Measurements from ENCODE around the gene ADARB1. TPM values are rescaled to one million over a fixed set of nuclear protein-coding genes. Genes with fewer than 3 reads are reported as not detected.

Gene ADARB1
- polyA plus RNA-seq, 3 donors = 0.40 to 2.6 (median 1.0) TPM

GRCh38 chr21:45035477-45035848, 38.9 kb upstream of the ADARB1 start:
- H3K79me2 ChIP-seq (ENCODE audit: insufficient read depth, low read length) = no peaks in the 10 kb centered on the region
- H3K27me3 Mint-ChIP-seq (ENCODE audit: low read depth in 3 of 3) = peaks cover 0 to 12% (median 11%) of the 10 kb centered on the region in 3 donors
- no peak overlapping the region for H3K4me3 Mint-ChIP-seq
- DNase-seq = no peak
- H4K20me1 ChIP-seq (ENCODE audit: insufficient read depth, low read length) = no peaks in the 10 kb centered on the region
- intact Hi-C loops (cut with micrococcal nuclease) = no loop called here
- H3K9ac ChIP-seq (ENCODE audit: insufficient read depth, low read length, poor library complexity, severe bottlenecking) = no peak overlapping the region
- no peak for TF ChIP-seq CTCF (IDR thresholded peaks at IDR 0.05)
- no peaks in the 10 kb centered on the region for H3K36me3 Mint-ChIP-seq
- H3K27me3 ChIP-seq (ENCODE audit: control insufficient read depth in 2 of 2, insufficient read depth in 2 of 2, low read length in 2 of 2) = peaks cover 0 to 4% of the 10 kb centered on the region in 2 donors
- no peaks in the 10 kb centered on the region for H3K36me3 ChIP-seq (replicated peaks in 1 of 2; ENCODE audit: control insufficient read depth in 1 of 2, insufficient read depth in 2 of 2, low read length in 2 of 2)
- peaks cover 9 to 11% of the 10 kb centered on the region in 2 donors for H3K9me3 ChIP-seq (replicated peaks in 1 of 2; ENCODE audit: control insufficient read depth in 1 of 2, insufficient read depth in 1 of 2, low read length in 2 of 2)
- peaks cover 23 to 26% of the 10 kb centered on the region in 2 donors for H3K4me1 ChIP-seq (ENCODE audit: control insufficient read depth in 1 of 2, insufficient read depth in 2 of 2, low read length in 2 of 2)
- WGBS (ENCODE audit: insufficient coverage) = 92% methylated on average over 5 of the region's 8 CpGs
- no peak overlapping the region for H2AFZ ChIP-seq (ENCODE audit: insufficient read depth, low read depth, low read length, poor library complexity, severe bottlenecking)
- no peak overlapping the region for H3K27ac Mint-ChIP-seq
- peaks cover 9 to 18% (median 16%) of the 10 kb centered on the region in 7 donors for H3K9me3 Mint-ChIP-seq
- H3K4me1 Mint-ChIP-seq = peaks cover 37% of the 10 kb centered on the region
- no peak overlapping the region for H3K4me2 ChIP-seq (replicated peaks; ENCODE audit: extremely low read depth, low read length, poor library complexity, severe bottlenecking)
- H3K4me3 ChIP-seq (replicated peaks in 1 of 3; ENCODE audit: low read depth in 2 of 3, low read length in 3 of 3) = no peak overlapping the region
- no peak overlapping the region for H3K27ac ChIP-seq (ENCODE audit: low read depth in 1 of 2, low read length in 2 of 2)

GRCh38 chr21:45036630-45037029, 37.8 kb upstream of the ADARB1 start:
- Histone ChIP-seq H2AFZ (ENCODE audit: insufficient read depth, low read depth, low read length, poor library complexity, severe bottlenecking) (no peak overlapping the region), H3K27ac (ENCODE audit: low read depth in 1 of 2, low read length in 2 of 2) (no peak overlapping the region), H3K27me3 (ENCODE audit: control insufficient read depth in 2 of 2, insufficient read depth in 2 of 2, low read length in 2 of 2) (no peaks in the 10 kb centered on the region), H4K20me1 (ENCODE audit: insufficient read depth, low read length) (no peaks in the 10 kb centered on the region), H3K9ac (ENCODE audit: insufficient read depth, low read length, poor library complexity, severe bottlenecking) (no peak overlapping the region), H3K4me3 (replicated peaks in 1 of 3; ENCODE audit: low read depth in 2 of 3, low read length in 3 of 3) (no peak overlapping the region), H3K4me2 (replicated peaks; ENCODE audit: extremely low read depth, low read length, poor library complexity, severe bottlenecking) (no peak overlapping the region), H3K79me2 (ENCODE audit: insufficient read depth, low read length) (no peaks in the 10 kb centered on the region), H3K36me3 (replicated peaks in 1 of 2; ENCODE audit: control insufficient read depth in 1 of 2, insufficient read depth in 2 of 2, low read length in 2 of 2) (no peaks in the 10 kb centered on the region), H3K4me1 (ENCODE audit: control insufficient read depth in 1 of 2, insufficient read depth in 2 of 2, low read length in 2 of 2) (peaks cover 35 to 37% of the 10 kb centered on the region in 2 donors), H3K9me3 (replicated peaks in 1 of 2; ENCODE audit: control insufficient read depth in 1 of 2, insufficient read depth in 1 of 2, low read length in 2 of 2) (peaks cover 9 to 11% of the 10 kb centered on the region in 2 donors)
- intact Hi-C loops (cut with micrococcal nuclease) = no loop called here
- H3K36me3 Mint-ChIP-seq = no peaks in the 10 kb centered on the region
- no peak for DNase-seq
- peaks cover 9 to 18% (median 16%) of the 10 kb centered on the region in 7 donors for H3K9me3 Mint-ChIP-seq
- TF ChIP-seq CTCF (IDR thresholded peaks at IDR 0.05) = no peak
- no CpG with 5 or more reads among the region's 1 CpG for WGBS (ENCODE audit: insufficient coverage)
- peaks cover 40% of the 10 kb centered on the region for H3K4me1 Mint-ChIP-seq
- H3K27ac Mint-ChIP-seq = no peak overlapping the region
- no peak overlapping the region for H3K4me3 Mint-ChIP-seq
- H3K27me3 Mint-ChIP-seq (ENCODE audit: low read depth in 3 of 3) = peaks cover 2 to 5% (median 4%) of the 10 kb centered on the region in 3 donors

Measured in CD14-positive monocyte (primary cell).